ENCODE measurements around the gene PITRM1.

The PITRM1 gene

GRCh38 chr10:3100093-3100792 is 72.3 kb downstream of the PITRM1 start:
- no peak for DNase-seq

DNA sequence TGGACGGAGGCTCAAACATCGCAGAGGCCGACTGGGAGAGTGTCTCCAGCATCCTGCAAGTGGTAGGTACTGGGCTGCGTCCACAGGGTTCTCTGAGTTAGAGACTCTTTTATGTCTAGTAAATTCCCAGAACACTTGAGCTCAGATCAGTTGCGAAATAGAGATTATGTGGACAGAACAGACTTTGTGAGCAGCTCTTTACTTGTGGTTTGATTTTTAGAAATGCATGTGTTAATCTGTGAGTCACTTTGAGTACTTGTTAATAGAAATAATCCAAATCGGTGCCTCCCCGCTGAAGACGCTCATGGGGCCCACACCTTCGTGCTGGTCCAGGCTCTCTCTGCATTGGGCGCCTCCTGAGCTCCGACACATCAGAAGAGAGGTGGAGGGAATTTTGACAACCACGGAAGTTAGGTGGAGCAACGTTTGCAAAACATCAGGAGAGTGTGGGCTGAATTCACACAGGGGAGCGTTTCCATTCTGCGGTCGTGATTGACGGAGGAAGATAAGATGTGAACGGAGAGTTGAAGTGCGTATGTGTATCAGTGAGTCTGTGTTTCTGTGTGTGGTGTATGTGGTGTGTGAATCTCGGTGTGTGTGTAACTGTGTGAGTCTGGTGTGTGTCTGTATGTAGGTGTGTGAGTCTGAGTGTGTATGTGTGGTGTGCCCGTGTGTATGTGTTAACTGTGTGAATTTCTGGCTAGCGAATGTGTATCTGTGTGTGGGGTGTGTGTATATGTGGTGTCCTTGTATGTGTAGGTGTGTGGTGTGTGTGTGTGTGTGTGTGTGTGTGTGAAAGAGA is 73.1 kb downstream of the PITRM1 start:
- DNase-seq: peak; percentile 9 to 56 (median 35)

- no peak for DNase-seq
Observed at GRCh38 chr10:3098689-3099088, 73.9 kb downstream of the PITRM1 start.

DNA sequence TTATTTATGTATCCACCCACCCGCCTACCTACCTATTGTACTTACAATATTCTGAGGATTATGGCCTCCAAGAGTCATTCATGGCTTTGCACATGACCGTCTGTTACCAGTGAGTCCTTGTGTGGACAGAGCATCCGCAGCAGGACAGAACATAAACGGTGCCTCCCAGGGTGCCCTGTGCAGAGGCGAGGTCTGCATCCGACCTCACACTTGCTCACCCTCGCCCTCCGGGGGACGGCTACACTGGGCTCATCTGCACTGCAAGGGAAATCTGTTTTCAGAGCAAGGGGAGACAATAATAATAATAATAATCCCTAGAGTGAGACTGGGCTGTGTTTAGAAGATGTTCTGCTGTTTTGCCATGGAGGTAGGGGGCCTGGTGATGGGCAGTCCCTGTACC is 75.4 kb downstream of the PITRM1 start:
- DNase-seq: no peak

GRCh38 chr10:3096149-3096548 is 76.4 kb downstream of the PITRM1 start:
- peak; percentile 25 to 42 (median 35) for DNase-seq

- DNase-seq: peak; percentile 80 to 94 (median 88)
Observed at GRCh38 chr10:3095373-3096139, 77.0 kb downstream of the PITRM1 start.

GRCh38 chr10:3094609-3095036 is 78.0 kb downstream of the PITRM1 start:
- no peak for DNase-seq

GRCh38 chr10:3093996-3094395 is 78.6 kb downstream of the PITRM1 start:
- DNase-seq: no peak

- DNase-seq: no peak
Observed at GRCh38 chr10:3091921-3092320, 80.7 kb downstream of the PITRM1 start.

GRCh38 chr10:3090914-3091787 is 81.4 kb downstream of the PITRM1 start:
- DNase-seq: no peak

GRCh38 chr10:3090388-3090787 is 82.2 kb downstream of the PITRM1 start:
- DNase-seq: no peak
